ENCODE measurements around the gene LMX1A.

DNA sequence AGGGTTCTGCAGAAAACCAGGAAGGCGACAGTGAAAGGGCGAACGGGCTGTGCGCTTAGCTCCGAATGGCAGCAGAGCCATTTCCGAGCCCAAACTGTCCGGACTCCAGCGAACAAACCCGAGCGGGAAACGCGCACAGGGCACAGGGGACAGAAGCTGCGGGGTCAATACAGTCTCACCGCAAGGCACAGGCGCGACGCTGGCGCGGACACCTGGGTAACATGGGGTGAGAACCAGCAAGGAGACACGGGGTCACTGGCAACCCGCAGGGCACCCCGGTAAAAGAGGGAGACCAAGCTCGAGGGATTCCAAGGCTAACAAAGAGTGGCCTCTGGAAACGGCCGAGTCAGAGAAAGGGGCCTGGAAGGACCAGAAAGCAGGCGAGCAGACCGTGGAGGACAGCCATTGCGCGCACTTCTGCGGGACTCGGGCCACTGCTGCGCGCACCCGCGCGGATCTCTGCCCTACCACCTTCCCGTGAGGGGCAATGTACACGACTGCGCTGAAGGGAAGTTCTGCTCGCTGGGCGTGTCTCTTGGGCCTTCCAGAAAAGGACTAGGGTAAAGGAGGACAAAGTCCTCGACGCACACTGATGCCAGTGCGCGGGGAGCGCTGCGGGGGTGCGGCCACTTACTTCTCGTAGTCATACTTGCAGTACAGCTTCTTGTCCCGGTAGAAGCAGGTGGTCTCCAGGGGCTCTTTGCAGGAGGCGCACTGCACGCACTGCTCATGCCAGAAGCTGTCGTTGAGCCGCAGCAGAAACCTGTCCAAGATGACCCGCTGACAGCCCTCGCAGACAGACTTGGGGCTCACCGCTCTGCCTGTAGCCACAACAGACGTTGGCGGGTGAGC, 3.8 kb downstream of the LMX1A start:
- TF ChIP-seq, protein P1, sequence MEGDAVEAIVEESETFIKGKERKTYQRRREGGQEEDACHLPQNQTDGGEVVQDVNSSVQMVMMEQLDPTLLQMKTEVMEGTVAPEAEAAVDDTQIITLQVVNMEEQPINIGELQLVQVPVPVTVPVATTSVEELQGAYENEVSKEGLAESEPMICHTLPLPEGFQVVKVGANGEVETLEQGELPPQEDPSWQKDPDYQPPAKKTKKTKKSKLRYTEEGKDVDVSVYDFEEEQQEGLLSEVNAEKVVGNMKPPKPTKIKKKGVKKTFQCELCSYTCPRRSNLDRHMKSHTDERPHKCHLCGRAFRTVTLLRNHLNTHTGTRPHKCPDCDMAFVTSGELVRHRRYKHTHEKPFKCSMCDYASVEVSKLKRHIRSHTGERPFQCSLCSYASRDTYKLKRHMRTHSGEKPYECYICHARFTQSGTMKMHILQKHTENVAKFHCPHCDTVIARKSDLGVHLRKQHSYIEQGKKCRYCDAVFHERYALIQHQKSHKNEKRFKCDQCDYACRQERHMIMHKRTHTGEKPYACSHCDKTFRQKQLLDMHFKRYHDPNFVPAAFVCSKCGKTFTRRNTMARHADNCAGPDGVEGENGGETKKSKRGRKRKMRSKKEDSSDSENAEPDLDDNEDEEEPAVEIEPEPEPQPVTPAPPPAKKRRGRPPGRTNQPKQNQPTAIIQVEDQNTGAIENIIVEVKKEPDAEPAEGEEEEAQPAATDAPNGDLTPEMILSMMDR (IDR thresholded peaks at IDR 0.05; ENCODE audit: low read length) = no peak
- no peak for TF ChIP-seq EZH2 (optimal IDR thresholded peaks at IDR 0.05; ENCODE audit: low read depth, low read length)
